ENCODE measurements around the gene OPCML. TPM values are rescaled to one million over a fixed set of nuclear protein-coding genes. Genes with fewer than 3 reads are reported as not detected.

OPCML gene
- polyA plus RNA-seq, 1 donor from 2014 or later = 11.6 TPM

DNA sequence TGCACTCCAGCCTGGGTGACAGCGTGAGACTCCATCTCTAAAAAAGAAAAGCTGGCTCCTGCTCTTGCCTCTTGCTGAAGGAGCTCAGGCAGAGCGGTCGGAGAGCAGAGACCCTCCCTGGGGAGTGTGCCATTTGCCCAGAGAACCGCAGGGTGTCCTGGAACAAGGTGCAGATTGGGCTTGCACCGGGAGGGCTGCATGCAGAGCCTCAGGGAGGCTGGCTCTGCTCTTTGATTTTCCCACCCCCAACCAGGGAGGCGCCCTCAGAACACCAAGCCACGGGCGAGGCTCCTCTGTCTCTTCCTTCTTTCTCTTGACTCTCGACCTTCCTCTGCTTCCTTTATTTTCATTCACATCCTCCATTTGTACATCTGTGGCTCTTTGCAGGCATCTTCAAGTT, 889.1 kb downstream of the OPCML start:
- H4K20me1 ChIP-seq (ENCODE audit: insufficient read depth) = no peaks in the 10 kb centered on the region
- no peaks in the 10 kb centered on the region for H3F3A ChIP-seq (ENCODE audit: insufficient read depth, low read length, poor library complexity, severe bottlenecking)
- H3K36me3 ChIP-seq (ENCODE audit: insufficient read depth, low read length) = no peaks in the 10 kb centered on the region
- no peak overlapping the region for H3K4me2 ChIP-seq (ENCODE audit: low read length)
- H3K9me3 ChIP-seq (ENCODE audit: low read length) = no peaks in the 10 kb centered on the region
- H3K27ac ChIP-seq (ENCODE audit: low read length) = no peak overlapping the region
- no peaks in the 10 kb centered on the region for H3K9me2 ChIP-seq (ENCODE audit: insufficient read depth, low read length)
- H2AFZ ChIP-seq (ENCODE audit: low read depth, low read length) = no peak overlapping the region
- no peak overlapping the region for H3K9ac ChIP-seq (ENCODE audit: low read length)
- H3K27me3 ChIP-seq (ENCODE audit: insufficient read depth, low read depth, low read length) = no peaks in the 10 kb centered on the region
- TF ChIP-seq, protein P1, sequence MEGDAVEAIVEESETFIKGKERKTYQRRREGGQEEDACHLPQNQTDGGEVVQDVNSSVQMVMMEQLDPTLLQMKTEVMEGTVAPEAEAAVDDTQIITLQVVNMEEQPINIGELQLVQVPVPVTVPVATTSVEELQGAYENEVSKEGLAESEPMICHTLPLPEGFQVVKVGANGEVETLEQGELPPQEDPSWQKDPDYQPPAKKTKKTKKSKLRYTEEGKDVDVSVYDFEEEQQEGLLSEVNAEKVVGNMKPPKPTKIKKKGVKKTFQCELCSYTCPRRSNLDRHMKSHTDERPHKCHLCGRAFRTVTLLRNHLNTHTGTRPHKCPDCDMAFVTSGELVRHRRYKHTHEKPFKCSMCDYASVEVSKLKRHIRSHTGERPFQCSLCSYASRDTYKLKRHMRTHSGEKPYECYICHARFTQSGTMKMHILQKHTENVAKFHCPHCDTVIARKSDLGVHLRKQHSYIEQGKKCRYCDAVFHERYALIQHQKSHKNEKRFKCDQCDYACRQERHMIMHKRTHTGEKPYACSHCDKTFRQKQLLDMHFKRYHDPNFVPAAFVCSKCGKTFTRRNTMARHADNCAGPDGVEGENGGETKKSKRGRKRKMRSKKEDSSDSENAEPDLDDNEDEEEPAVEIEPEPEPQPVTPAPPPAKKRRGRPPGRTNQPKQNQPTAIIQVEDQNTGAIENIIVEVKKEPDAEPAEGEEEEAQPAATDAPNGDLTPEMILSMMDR (IDR thresholded peaks at IDR 0.05; ENCODE audit: poor library complexity, severe bottlenecking) = no peak
- TF ChIP-seq RAD21 (conservative IDR thresholded peaks at IDR 0.05) (no peak), EP300 (conservative IDR thresholded peaks at IDR 0.05; ENCODE audit: poor library complexity, severe bottlenecking) (no peak), TAF1 (IDR thresholded peaks at IDR 0.05; ENCODE audit: low read depth) (no peak), EZH2 (IDR thresholded peaks at IDR 0.05; ENCODE audit: borderline replicate concordance, insufficient read depth, low read length, poor library complexity, severe bottlenecking) (no peak), SMC3 (conservative IDR thresholded peaks at IDR 0.05; ENCODE audit: poor library complexity) (no peak), MXI1 (conservative IDR thresholded peaks at IDR 0.05; ENCODE audit: poor library complexity, severe bottlenecking) (no peak), POLR2AphosphoS5 (IDR thresholded peaks at IDR 0.05) (no peak)
- TF ChIP-seq, protein P2, sequence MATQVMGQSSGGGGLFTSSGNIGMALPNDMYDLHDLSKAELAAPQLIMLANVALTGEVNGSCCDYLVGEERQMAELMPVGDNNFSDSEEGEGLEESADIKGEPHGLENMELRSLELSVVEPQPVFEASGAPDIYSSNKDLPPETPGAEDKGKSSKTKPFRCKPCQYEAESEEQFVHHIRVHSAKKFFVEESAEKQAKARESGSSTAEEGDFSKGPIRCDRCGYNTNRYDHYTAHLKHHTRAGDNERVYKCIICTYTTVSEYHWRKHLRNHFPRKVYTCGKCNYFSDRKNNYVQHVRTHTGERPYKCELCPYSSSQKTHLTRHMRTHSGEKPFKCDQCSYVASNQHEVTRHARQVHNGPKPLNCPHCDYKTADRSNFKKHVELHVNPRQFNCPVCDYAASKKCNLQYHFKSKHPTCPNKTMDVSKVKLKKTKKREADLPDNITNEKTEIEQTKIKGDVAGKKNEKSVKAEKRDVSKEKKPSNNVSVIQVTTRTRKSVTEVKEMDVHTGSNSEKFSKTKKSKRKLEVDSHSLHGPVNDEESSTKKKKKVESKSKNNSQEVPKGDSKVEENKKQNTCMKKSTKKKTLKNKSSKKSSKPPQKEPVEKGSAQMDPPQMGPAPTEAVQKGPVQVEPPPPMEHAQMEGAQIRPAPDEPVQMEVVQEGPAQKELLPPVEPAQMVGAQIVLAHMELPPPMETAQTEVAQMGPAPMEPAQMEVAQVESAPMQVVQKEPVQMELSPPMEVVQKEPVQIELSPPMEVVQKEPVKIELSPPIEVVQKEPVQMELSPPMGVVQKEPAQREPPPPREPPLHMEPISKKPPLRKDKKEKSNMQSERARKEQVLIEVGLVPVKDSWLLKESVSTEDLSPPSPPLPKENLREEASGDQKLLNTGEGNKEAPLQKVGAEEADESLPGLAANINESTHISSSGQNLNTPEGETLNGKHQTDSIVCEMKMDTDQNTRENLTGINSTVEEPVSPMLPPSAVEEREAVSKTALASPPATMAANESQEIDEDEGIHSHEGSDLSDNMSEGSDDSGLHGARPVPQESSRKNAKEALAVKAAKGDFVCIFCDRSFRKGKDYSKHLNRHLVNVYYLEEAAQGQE (IDR thresholded peaks at IDR 0.05; ENCODE audit: borderline replicate concordance) = no peak
- H3K4me3 ChIP-seq (ENCODE audit: low read length) = no peak overlapping the region
- no peaks in the 10 kb centered on the region for H3K79me2 ChIP-seq (replicated peaks; ENCODE audit: insufficient read depth, low read length)

DNA sequence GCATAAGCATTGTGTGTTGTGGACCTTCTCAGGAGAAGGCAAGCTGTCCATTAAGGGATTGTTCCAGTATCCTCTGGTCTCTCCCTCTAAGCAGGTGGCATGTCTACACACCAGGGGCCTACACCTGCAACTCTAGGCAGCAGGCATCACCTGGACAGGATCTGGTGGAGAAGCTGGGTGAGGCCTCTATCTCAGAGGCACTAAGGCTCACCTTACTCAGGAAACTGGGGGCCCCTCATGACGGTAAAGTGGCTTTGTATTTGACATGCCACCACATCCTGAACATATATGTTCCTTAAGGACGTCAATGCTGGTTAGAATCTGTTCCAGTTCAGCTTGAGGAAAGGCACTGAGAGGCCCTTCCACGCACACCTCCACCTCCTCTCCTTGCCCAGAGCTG, 891.3 kb downstream of the OPCML start:
- H3K4me2 ChIP-seq (ENCODE audit: low read length) = no peak overlapping the region
- H3K79me2 ChIP-seq (replicated peaks; ENCODE audit: insufficient read depth, low read length) = no peaks in the 10 kb centered on the region
- no peaks in the 10 kb centered on the region for H3K9me2 ChIP-seq (ENCODE audit: insufficient read depth, low read length)
- H4K20me1 ChIP-seq (ENCODE audit: insufficient read depth) = no peaks in the 10 kb centered on the region
- no peak overlapping the region for H3K4me3 ChIP-seq (ENCODE audit: low read length)
- TF ChIP-seq EZH2 (IDR thresholded peaks at IDR 0.05; ENCODE audit: borderline replicate concordance, insufficient read depth, low read length, poor library complexity, severe bottlenecking) (no peak), POLR2AphosphoS5 (IDR thresholded peaks at IDR 0.05) (no peak), EP300 (conservative IDR thresholded peaks at IDR 0.05; ENCODE audit: poor library complexity, severe bottlenecking) (no peak), RAD21 (conservative IDR thresholded peaks at IDR 0.05) (no peak), TAF1 (IDR thresholded peaks at IDR 0.05; ENCODE audit: low read depth) (no peak), MXI1 (conservative IDR thresholded peaks at IDR 0.05; ENCODE audit: poor library complexity, severe bottlenecking) (no peak), SMC3 (conservative IDR thresholded peaks at IDR 0.05; ENCODE audit: poor library complexity) (no peak)
- TF ChIP-seq, protein P2 (IDR thresholded peaks at IDR 0.05; ENCODE audit: borderline replicate concordance) = no peak
- TF ChIP-seq, protein P1 (IDR thresholded peaks at IDR 0.05; ENCODE audit: poor library complexity, severe bottlenecking) = no peak
- H3F3A ChIP-seq (ENCODE audit: insufficient read depth, low read length, poor library complexity, severe bottlenecking) = no peaks in the 10 kb centered on the region
- H3K27ac ChIP-seq (ENCODE audit: low read length) = no peak overlapping the region
- H3K9ac ChIP-seq (ENCODE audit: low read length) = no peak overlapping the region
- H2AFZ ChIP-seq (ENCODE audit: low read depth, low read length) = no peak overlapping the region
- no peaks in the 10 kb centered on the region for H3K27me3 ChIP-seq (ENCODE audit: insufficient read depth, low read depth, low read length)
- no peaks in the 10 kb centered on the region for H3K36me3 ChIP-seq (ENCODE audit: insufficient read depth, low read length)
- H3K9me3 ChIP-seq (ENCODE audit: low read length) = no peaks in the 10 kb centered on the region
